Measurements from ENCODE around the gene KCNF1.

Gene KCNF1

DNA sequence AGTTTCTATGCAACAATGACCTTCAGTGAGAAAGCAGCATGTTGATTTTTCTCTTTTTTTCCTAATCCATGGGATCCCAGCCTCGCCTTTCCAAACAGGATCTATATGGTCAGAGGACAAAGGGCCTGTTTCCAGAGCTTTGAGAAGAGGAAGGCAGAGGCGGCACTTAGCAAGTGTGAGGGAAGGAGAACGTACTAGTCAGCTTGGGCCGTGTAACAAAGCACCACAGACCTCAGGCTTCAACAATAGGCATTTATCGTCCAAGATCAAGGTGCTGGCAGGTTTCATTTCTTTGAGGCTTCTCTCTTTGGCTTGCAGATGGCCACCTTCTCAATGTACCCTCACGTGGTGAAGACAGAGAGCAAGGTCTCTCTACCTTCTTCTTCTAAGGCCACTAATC, 7.3 kb upstream of the KCNF1 start:
- H3K4me2 ChIP-seq (ENCODE audit: insufficient read depth, low read length) = no peak overlapping the region
- no peak overlapping the region for H3K27ac ChIP-seq (ENCODE audit: low read length)
- H4K20me1 ChIP-seq (ENCODE audit: insufficient read depth, low read length) = 0 out of 2 replicates have a peak, but pooled peaks cover 3% of the 10 kb centered on the region
- DNase-seq = no peak
- H3K79me2 ChIP-seq (ENCODE audit: insufficient read depth, low read length) = no peaks in the 10 kb centered on the region
- H3K4me3 ChIP-seq (ENCODE audit: low read depth in 1 of 2, low read length in 2 of 2) = no peak overlapping the region
- H3K9ac ChIP-seq (ENCODE audit: low read depth, low read length) = no peak overlapping the region
- H3K9me3 ChIP-seq (ENCODE audit: insufficient read depth, low read length, severe bottlenecking) = peaks cover 2% of the 10 kb centered on the region
- TF ChIP-seq, protein P1, sequence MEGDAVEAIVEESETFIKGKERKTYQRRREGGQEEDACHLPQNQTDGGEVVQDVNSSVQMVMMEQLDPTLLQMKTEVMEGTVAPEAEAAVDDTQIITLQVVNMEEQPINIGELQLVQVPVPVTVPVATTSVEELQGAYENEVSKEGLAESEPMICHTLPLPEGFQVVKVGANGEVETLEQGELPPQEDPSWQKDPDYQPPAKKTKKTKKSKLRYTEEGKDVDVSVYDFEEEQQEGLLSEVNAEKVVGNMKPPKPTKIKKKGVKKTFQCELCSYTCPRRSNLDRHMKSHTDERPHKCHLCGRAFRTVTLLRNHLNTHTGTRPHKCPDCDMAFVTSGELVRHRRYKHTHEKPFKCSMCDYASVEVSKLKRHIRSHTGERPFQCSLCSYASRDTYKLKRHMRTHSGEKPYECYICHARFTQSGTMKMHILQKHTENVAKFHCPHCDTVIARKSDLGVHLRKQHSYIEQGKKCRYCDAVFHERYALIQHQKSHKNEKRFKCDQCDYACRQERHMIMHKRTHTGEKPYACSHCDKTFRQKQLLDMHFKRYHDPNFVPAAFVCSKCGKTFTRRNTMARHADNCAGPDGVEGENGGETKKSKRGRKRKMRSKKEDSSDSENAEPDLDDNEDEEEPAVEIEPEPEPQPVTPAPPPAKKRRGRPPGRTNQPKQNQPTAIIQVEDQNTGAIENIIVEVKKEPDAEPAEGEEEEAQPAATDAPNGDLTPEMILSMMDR (IDR thresholded peaks at IDR 0.05; ENCODE audit: borderline replicate concordance, extremely low read depth, low read length, poor library complexity, severe bottlenecking) = no peak
- TF ChIP-seq EZH2 (IDR thresholded peaks at IDR 0.05; ENCODE audit: borderline replicate concordance, low read depth, low read length, severe bottlenecking) = no peak
- no peak overlapping the region for H2AFZ ChIP-seq (ENCODE audit: low read depth, low read length)
- ATAC-seq (ENCODE audit: insufficient read depth, low read depth) = no peak
- H3K27me3 ChIP-seq (ENCODE audit: insufficient read depth, low read length, poor library complexity) = no peaks in the 10 kb centered on the region
- no peaks in the 10 kb centered on the region for H3K36me3 ChIP-seq (ENCODE audit: insufficient read depth, low read length)
- no peaks in the 10 kb centered on the region for H3K4me1 ChIP-seq (ENCODE audit: insufficient read depth, low read length)

DNA sequence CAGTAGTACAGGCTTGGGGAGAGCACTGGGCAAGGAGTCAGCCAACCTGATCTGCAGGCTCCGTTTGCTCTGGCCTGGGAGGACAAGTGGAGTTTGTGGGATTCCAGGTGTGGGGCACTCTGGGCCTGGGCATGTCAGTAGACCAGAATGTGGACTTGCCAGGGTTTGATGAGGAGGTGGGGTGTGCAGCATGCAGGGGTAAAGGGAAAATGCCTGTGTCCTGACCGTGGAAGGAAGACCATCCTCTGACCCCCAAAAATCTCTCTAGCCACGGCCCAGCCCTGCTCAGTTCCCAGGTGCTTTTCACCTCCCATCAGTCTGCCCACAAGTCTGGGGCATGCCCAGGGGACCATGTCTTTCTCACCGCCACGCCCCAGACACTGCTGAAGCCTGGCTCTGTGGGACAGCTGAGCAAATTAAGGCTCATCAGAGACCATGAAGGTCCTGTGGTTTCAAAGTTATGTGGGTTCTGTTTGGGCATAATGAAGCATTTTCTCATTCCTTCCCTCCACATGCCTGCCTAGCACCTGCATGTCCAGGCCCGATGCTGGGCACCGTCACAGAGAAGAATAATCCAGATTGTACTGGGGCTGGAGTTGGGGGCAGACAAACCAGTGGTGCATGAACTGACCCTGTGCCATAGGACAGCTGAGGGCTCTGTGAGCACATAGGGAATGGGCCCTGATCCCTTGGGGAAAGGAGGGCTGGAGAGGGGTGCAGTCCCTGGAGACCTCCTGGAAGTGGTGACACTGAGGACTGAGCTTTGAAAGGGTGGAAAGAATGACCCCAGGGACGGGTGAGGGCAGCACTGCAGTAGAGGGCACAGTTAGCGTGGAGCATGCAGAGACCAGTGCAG, 6.5 kb upstream of the KCNF1 start:
- no peak for TF ChIP-seq EZH2 (IDR thresholded peaks at IDR 0.05; ENCODE audit: borderline replicate concordance, low read depth, low read length, severe bottlenecking)
- TF ChIP-seq, protein P1 (IDR thresholded peaks at IDR 0.05; ENCODE audit: borderline replicate concordance, extremely low read depth, low read length, poor library complexity, severe bottlenecking) = no peak
- no peaks in the 10 kb centered on the region for H3K79me2 ChIP-seq (ENCODE audit: insufficient read depth, low read length)

DNA sequence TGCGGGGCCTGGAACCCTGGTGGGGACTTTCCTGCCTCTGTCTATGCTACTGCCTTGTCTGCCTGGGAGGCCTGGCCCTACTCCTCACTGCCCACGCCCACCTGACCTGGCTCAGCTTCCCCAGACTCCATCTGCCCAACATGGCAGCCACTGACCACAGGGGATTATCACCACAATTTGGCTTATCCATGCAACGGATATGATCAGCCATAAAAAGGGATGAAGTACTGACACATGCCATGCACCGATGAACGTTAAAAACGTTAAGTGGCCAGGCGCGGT, 5.9 kb upstream of the KCNF1 start:
- Histone ChIP-seq H3K79me2 (ENCODE audit: insufficient read depth, low read length) (no peaks in the 10 kb centered on the region), H2AFZ (ENCODE audit: low read depth, low read length) (no peak overlapping the region), H3K27me3 (ENCODE audit: insufficient read depth, low read length, poor library complexity) (peaks cover 6% of the 10 kb centered on the region), H3K4me3 (ENCODE audit: low read depth in 1 of 2, low read length in 2 of 2) (no peak overlapping the region), H3K9ac (ENCODE audit: low read depth, low read length) (no peak overlapping the region), H4K20me1 (ENCODE audit: insufficient read depth, low read length) (0 out of 2 replicates have a peak, but pooled peaks cover 3% of the 10 kb centered on the region), H3K36me3 (ENCODE audit: insufficient read depth, low read length) (no peaks in the 10 kb centered on the region), H3K27ac (ENCODE audit: low read length) (no peak overlapping the region), H3K4me1 (ENCODE audit: insufficient read depth, low read length) (no peaks in the 10 kb centered on the region), H3K4me2 (ENCODE audit: insufficient read depth, low read length) (no peak overlapping the region), H3K9me3 (ENCODE audit: insufficient read depth, low read length, severe bottlenecking) (peaks cover 2% of the 10 kb centered on the region)
- ATAC-seq (ENCODE audit: insufficient read depth, low read depth) (no peak), DNase-seq (no peak)
- TF ChIP-seq, protein P1 (IDR thresholded peaks at IDR 0.05; ENCODE audit: borderline replicate concordance, extremely low read depth, low read length, poor library complexity, severe bottlenecking) = no peak
- no peak for TF ChIP-seq EZH2 (IDR thresholded peaks at IDR 0.05; ENCODE audit: borderline replicate concordance, low read depth, low read length, severe bottlenecking)

More for the DNA sequence above, 6.5 kb upstream of the KCNF1 start:
- H3K9ac ChIP-seq (ENCODE audit: low read depth, low read length) = no peak overlapping the region
- H3K4me3 ChIP-seq (ENCODE audit: low read depth in 1 of 2, low read length in 2 of 2) = no peak overlapping the region
- peaks cover 2% of the 10 kb centered on the region for H3K9me3 ChIP-seq (ENCODE audit: insufficient read depth, low read length, severe bottlenecking)
- no peak overlapping the region for H2AFZ ChIP-seq (ENCODE audit: low read depth, low read length)
- H3K27me3 ChIP-seq (ENCODE audit: insufficient read depth, low read length, poor library complexity) = peaks cover 3% of the 10 kb centered on the region
- no peaks in the 10 kb centered on the region for H3K36me3 ChIP-seq (ENCODE audit: insufficient read depth, low read length)
- DNase-seq = no peak
- no peak for ATAC-seq (ENCODE audit: insufficient read depth, low read depth)
- no peaks in the 10 kb centered on the region for H3K4me1 ChIP-seq (ENCODE audit: insufficient read depth, low read length)
- 0 out of 2 replicates have a peak, but pooled peaks cover 3% of the 10 kb centered on the region for H4K20me1 ChIP-seq (ENCODE audit: insufficient read depth, low read length)
- no peak overlapping the region for H3K27ac ChIP-seq (ENCODE audit: low read length)
- H3K4me2 ChIP-seq (ENCODE audit: insufficient read depth, low read length) = no peak overlapping the region

Data from DND-41 (cell line).